IPS-20b (cell line): ENCODE data around the gene C5orf24.

Experiments
- H3K27ac ChIP-seq: one replicate; pipeline ENCODE4 v1.5.1; 2013; ENCODE audit warnings: low read length
- H3K27me3 ChIP-seq: 2 replicates; pipeline ENCODE4 v1.6.1; 2013; ENCODE audit warnings: mild to moderate bottlenecking, low read length, inconsistent platforms; ENCODE audit not compliant: insufficient read depth
- H3K36me3 ChIP-seq: 2 replicates; pipeline ENCODE4 v1.6.1; 2013; ENCODE audit warnings: low read depth, mild to moderate bottlenecking, inconsistent platforms, low read length, moderate library complexity; ENCODE audit not compliant: insufficient read depth
- H3K4me1 ChIP-seq: 2 replicates; pipeline ENCODE4 v1.6.1; 2013; ENCODE audit warnings: mild to moderate bottlenecking, control low read depth, inconsistent platforms, low read length, moderate library complexity; ENCODE audit not compliant: insufficient read depth
- H3K4me3 ChIP-seq: 2 replicates; pipeline ENCODE4 v1.5.1; 2013; ENCODE audit warnings: mild to moderate bottlenecking, low read length, inconsistent platforms
- H3K9ac ChIP-seq: 2 replicates; pipeline ENCODE4 v1.6.1; 2013; ENCODE audit warnings: low read depth, mild to moderate bottlenecking, inconsistent platforms, low read length, moderate library complexity
- H3K9me3 ChIP-seq: 2 replicates; pipeline ENCODE4 v1.6.1; 2013; ENCODE audit warnings: mild to moderate bottlenecking, low read depth, low read length, inconsistent platforms; ENCODE audit not compliant: insufficient read depth

Gene C5orf24

GRCh38 chr5:134891473-134891872 lies 45.7 kb downstream of the C5orf24 start:
- Histone ChIP-seq H3K9ac (no peak overlapping the region), H3K9me3 (no peaks in the 10 kb centered on the region), H3K4me1 (no peaks in the 10 kb centered on the region), H3K4me3 (no peak overlapping the region), H3K27ac (no peak overlapping the region), H3K36me3 (no peaks in the 10 kb centered on the region), H3K27me3 (no peaks in the 10 kb centered on the region)

GRCh38 chr5:134892282-134892681 lies 46.5 kb downstream of the C5orf24 start:
- no peak overlapping the region for H3K9ac ChIP-seq
- H3K27me3 ChIP-seq, result no peaks in the 10 kb centered on the region
- H3K4me1 ChIP-seq, result no peaks in the 10 kb centered on the region
- no peak overlapping the region for H3K4me3 ChIP-seq
- H3K9me3 ChIP-seq, result no peaks in the 10 kb centered on the region
- no peak overlapping the region for H3K27ac ChIP-seq
- no peaks in the 10 kb centered on the region for H3K36me3 ChIP-seq

DNA sequence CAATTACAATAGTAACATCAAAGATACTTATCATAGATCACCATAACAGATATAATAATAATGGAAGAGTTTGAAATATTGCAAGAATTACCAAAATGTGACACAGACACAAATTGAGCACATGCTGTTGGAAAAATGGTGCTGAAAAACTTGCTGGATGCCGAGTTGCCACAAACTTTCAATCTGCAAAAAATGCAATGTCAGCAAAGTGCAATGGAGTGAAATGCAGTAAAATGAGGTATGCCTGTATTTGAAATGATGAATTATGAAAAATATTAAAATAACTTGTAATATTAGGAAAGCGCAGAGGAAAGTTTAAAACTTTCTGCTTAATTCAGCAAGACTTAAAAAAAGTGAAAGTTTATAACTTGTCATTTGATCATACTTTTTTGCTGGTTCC lies 47.2 kb downstream of the C5orf24 start:
- H3K9me3 ChIP-seq, result no peaks in the 10 kb centered on the region
- no peaks in the 10 kb centered on the region for H3K27me3 ChIP-seq
- no peak overlapping the region for H3K9ac ChIP-seq
- H3K4me3 ChIP-seq, result no peak overlapping the region
- no peaks in the 10 kb centered on the region for H3K36me3 ChIP-seq
- no peak overlapping the region for H3K27ac ChIP-seq
- no peaks in the 10 kb centered on the region for H3K4me1 ChIP-seq

- no peak overlapping the region for H3K4me3 ChIP-seq
- no peak overlapping the region for H3K27ac ChIP-seq
- no peaks in the 10 kb centered on the region for H3K4me1 ChIP-seq
- no peaks in the 10 kb centered on the region for H3K36me3 ChIP-seq
- H3K9me3 ChIP-seq, result no peaks in the 10 kb centered on the region
- H3K9ac ChIP-seq, result no peak overlapping the region
- no peaks in the 10 kb centered on the region for H3K27me3 ChIP-seq
Observed at GRCh38 chr5:134893748-134894505, 48.2 kb downstream of the C5orf24 start.

- H3K36me3 ChIP-seq, result peaks cover 7% of the 10 kb centered on the region; the same call in 1 of the 2 replicates
- no peak overlapping the region for H3K27ac ChIP-seq
- no peak overlapping the region for H3K4me3 ChIP-seq
- no peaks in the 10 kb centered on the region for H3K27me3 ChIP-seq
- H3K9ac ChIP-seq, result no peak overlapping the region
- no peaks in the 10 kb centered on the region for H3K9me3 ChIP-seq
- peaks cover 5% of the 10 kb centered on the region; the same call in 1 of the 2 replicates for H3K4me1 ChIP-seq
Observed at GRCh38 chr5:134902071-134902801, 56.5 kb downstream of the C5orf24 start.

DNA sequence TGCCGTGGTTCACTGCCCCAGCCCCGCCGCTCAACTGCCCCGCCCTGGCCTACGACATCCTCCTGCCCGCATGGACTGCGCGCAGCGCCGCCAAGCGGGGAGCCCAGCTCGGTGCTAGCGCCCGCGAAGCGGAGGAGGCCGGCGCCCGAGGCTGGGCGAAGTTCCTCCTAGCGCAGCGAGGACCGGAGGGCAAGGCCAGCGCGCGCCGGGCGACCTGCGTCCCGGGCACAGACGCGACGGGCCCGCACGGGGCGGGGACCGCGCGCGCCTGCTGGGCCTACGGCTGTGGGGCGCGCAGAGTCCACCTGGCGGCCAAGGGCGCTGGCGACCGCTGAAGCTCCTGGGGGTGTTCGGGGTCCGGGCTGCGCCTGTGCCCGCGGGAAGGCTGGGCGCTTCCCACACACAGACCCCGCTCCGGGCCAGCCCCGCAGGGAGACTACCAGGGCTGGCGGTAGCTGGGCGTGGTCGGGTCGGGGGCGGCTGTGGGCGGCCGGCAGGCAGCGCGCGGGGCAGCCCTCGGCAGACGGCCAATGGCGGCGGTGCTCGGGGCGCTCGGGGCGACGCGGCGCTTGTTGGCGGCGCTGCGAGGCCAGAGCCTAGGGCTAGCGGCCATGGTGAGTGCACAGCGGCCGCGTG lies 59.0 kb downstream of the C5orf24 start, which contains the start of gene PCBD2:
Gene PCBD2, plus strand, starts transcription at position 522 of the 636 bp plus-strand sequence. Its CDS starts 9 bp downstream, at position 531.
- peak within 1 kb of the TSS; percentile 94 for H3K4me3 ChIP-seq
- peak within 1 kb of the TSS; percentile 65 for H3K27ac ChIP-seq
- peaks cover 5% of the 10 kb centered on the region; the same call in 1 of the 2 replicates for H3K4me1 ChIP-seq
- no peaks in the 10 kb centered on the region for H3K9me3 ChIP-seq
- peak within 1 kb of the TSS; percentile 96 for H3K9ac ChIP-seq
- peaks cover 8% of the 10 kb centered on the region; the same call in 1 of the 2 replicates for H3K36me3 ChIP-seq
- H3K27me3 ChIP-seq, result no peaks in the 10 kb centered on the region

DNA sequence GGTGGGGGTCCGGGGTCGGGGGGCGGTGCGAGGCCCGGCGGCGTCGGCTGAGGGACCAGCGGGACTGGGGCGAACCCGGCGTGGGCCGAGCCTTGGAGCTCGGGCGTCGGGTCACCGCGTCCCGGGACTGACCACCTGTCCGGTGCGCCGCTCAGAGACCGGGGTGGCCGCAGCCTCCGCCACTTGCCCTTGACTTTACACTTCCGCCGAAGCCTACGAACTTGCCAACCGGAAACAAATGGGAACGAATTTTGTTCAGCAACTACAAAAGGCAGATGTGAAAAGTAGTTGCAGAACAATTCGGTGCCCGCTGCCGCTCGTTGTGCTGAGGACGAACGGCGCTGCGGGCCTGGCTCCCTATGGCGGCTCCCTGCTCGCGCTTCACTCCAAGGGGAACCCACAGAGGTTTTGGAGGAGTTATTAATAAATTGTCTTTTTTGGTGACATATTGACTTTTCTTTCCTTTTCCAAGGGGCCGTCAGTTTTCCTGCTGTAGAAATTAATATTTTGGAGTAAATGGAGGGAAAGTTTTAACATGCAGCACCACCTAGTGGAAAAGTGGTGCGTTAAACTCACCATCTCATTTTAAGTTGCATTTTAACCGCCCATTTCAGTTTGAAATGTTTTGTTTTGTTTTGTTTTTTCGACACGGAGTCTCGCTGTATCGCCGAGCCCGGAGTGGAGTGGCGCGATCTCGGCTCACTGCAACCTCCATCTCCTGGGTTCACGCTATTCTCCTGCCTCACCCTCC lies 59.7 kb downstream of the C5orf24 start:
- Histone ChIP-seq H3K9ac (peak overlapping the region; percentile 96), H3K4me1 (peaks cover 5% of the 10 kb centered on the region; the same call in 1 of the 2 replicates), H3K27me3 (no peaks in the 10 kb centered on the region), H3K9me3 (no peaks in the 10 kb centered on the region), H3K4me3 (peak overlapping the region; percentile 94), H3K36me3 (peaks cover 14% of the 10 kb centered on the region), H3K27ac (peak overlapping the region; percentile 46)

GRCh38 chr5:134906811-134907210 lies 61.0 kb downstream of the C5orf24 start:
- H3K36me3 ChIP-seq, result peaks cover 28% of the 10 kb centered on the region
- no peaks in the 10 kb centered on the region for H3K9me3 ChIP-seq
- no peak overlapping the region for H3K27ac ChIP-seq
- H3K27me3 ChIP-seq, result no peaks in the 10 kb centered on the region
- H3K9ac ChIP-seq, result no peak overlapping the region
- no peak overlapping the region for H3K4me3 ChIP-seq
- peaks cover 5% of the 10 kb centered on the region; the same call in 1 of the 2 replicates for H3K4me1 ChIP-seq
